Measurements from ENCODE around the gene CLNK.

DNA sequence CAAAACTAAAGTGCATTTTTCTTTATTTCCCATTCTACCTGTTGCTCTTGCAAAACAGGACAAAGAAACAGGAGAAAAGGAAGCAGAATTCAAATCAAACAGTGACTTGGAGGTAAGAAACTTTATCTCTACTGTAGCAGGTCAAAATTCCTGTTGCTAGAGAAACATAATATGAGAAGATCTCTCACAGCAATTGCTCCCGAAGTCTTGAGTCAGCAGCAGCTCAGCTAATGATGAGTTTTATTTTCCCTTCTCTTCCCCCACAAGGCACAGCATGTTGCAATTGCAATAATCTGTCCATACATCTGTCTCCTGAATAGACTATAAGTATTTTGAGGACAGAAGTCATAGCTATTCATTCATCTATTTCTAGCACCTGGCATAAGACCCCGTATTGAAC lies 112.7 kb downstream of the CLNK start:
- TF ChIP-seq CTCF (IDR thresholded peaks at IDR 0.05; ENCODE audit: low read depth, low read length, poor library complexity, severe bottlenecking): no peak
- no peak for TF ChIP-seq EZH2phosphoT487 (IDR thresholded peaks at IDR 0.05; ENCODE audit: borderline replicate concordance, low read length)

Measured in DOHH2 (cell line).